Measurements from ENCODE around the gene HIVEP1. TPM values are rescaled to one million over a fixed set of nuclear protein-coding genes. Genes with fewer than 3 reads are reported as not detected.
A peak's percentile ranks its signal among the peaks of the same experiment; 100 is the strongest.

Gene HIVEP1
- total RNA-seq, 4 donors from 2014 or later = 15.2 to 26.9 (median 17.6) TPM

- H3K36me3 ChIP-seq = no peaks in the 10 kb centered on the region
Measured at GRCh38 chr6:12007473-12007872, 4.6 kb upstream of the HIVEP1 start.

GRCh38 chr6:12007887-12008286 is 4.2 kb upstream of the HIVEP1 start:
- no peak for ATAC-seq
- no peaks in the 10 kb centered on the region for H3K27me3 ChIP-seq
- WGBS, 2 donors (ENCODE audit: low coverage in 1 of 2) = 50% methylated on average over 4 of the region's 4 CpGs
- peak overlapping the region; percentile 90 to 100 (median 94) for H3K27ac ChIP-seq
- TF ChIP-seq POLR2AphosphoS5 (IDR thresholded peaks at IDR 0.05) (no peak), CTCF (IDR thresholded peaks at IDR 0.05) (no peak), EP300 (IDR thresholded peaks at IDR 0.05) (no peak), POLR2A (IDR thresholded peaks at IDR 0.05) (no peak)
- peaks cover 0 to 26% (median 7%) of the 10 kb centered on the region in 3 donors for H3K4me1 ChIP-seq
- H3K9me3 ChIP-seq = no peaks in the 10 kb centered on the region
- H3K36me3 ChIP-seq = no peaks in the 10 kb centered on the region
- H3K4me3 ChIP-seq = peak overlapping the region; percentile 89 to 91

More at GRCh38 chr6:12007473-12007872, 4.6 kb upstream of the HIVEP1 start:
- Histone ChIP-seq H3K9me3 (no peaks in the 10 kb centered on the region), H3K4me3 (no peak overlapping the region), H3K27me3 (no peaks in the 10 kb centered on the region), H3K27ac (peak overlapping the region in 2 of 4 donors; percentile 93 to 96), H3K4me1 (peaks cover 0 to 26% (median 7%) of the 10 kb centered on the region in 3 donors)
- 81 to 89% methylated on average over 5 to 9 of the region's 9 CpGs for WGBS, 2 donors (ENCODE audit: low coverage in 1 of 2)
- no peak for TF ChIP-seq EP300 (IDR thresholded peaks at IDR 0.05)
- TF ChIP-seq POLR2A (IDR thresholded peaks at IDR 0.05) = no peak
- TF ChIP-seq POLR2AphosphoS5 (IDR thresholded peaks at IDR 0.05) = no peak
- no peak for TF ChIP-seq CTCF (IDR thresholded peaks at IDR 0.05)
- no peak for ATAC-seq

- TF ChIP-seq EP300 (IDR thresholded peaks at IDR 0.05) (no peak), POLR2AphosphoS5 (IDR thresholded peaks at IDR 0.05) (peak; percentile 41), POLR2A (IDR thresholded peaks at IDR 0.05) (peak in 1 of 2 donors; percentile 21), CTCF (IDR thresholded peaks at IDR 0.05) (peak in 1 of 4 experiments; percentile 15)
- Histone ChIP-seq H3K36me3 (no peaks in the 10 kb centered on the region), H3K9me3 (no peaks in the 10 kb centered on the region), H3K4me1 (peaks cover 0 to 31% (median 7%) of the 10 kb centered on the region in 3 donors), H3K27ac (peak overlapping the region; percentile 90 to 100 (median 94)), H3K4me3 (peak overlapping the region; percentile 89 to 91), H3K27me3 (no peaks in the 10 kb centered on the region)
- ATAC-seq = peak; percentile 63
- 0% methylated on average over 9 to 14 of the region's 60 CpGs for WGBS, 2 donors (ENCODE audit: low coverage in 1 of 2)
Measured at GRCh38 chr6:12008366-12009179, 3.5 kb upstream of the HIVEP1 start.

- Histone ChIP-seq H3K27ac (peak overlapping the region; percentile 71 to 100 (median 94)), H3K36me3 (no peaks in the 10 kb centered on the region), H3K27me3 (no peaks in the 10 kb centered on the region), H3K4me1 (peaks cover 0 to 37% (median 12%) of the 10 kb centered on the region in 3 donors), H3K4me3 (peak overlapping the region; percentile 37 to 89), H3K9me3 (no peaks in the 10 kb centered on the region)
- TF ChIP-seq POLR2A (IDR thresholded peaks at IDR 0.05) (peak in 1 of 2 donors; percentile 2), CTCF (IDR thresholded peaks at IDR 0.05) (no peak)
- WGBS, 2 donors (ENCODE audit: low coverage in 1 of 2) = 0% methylated on average over 1 to 2 of the region's 29 CpGs
- no peak for ATAC-seq
Measured at GRCh38 chr6:12009180-12009685, 2.9 kb upstream of the HIVEP1 start.
